HCT116 (cell line): Measurements from ENCODE around the gene CNN2.

Source experiments
- CBX3 ChIP-seq: IDR thresholded peaks from 2 replicates; pipeline ENCODE4 v1.6.1; 2012; ENCODE audit warnings: low read depth
- EZH2 ChIP-seq: fragments of 200-600 bp; sonication (generic); IDR thresholded peaks from 2 replicates; pipeline ENCODE4 v1.6.1; 2017; ENCODE audit warnings: antibody characterized with exemption, mixed run types
- POLR2A ChIP-seq: IDR thresholded peaks from 2 replicates; pipeline ENCODE4 v1.7.0; 2011; ENCODE audit warnings: borderline replicate concordance; ENCODE audit not compliant: insufficient read depth, insufficient read length; ENCODE audit errors: extremely low read depth
- POLR2AphosphoS5 ChIP-seq: IDR thresholded peaks from 2 replicates; pipeline ENCODE4 v1.6.1; 2011; ENCODE audit warnings: mild to moderate bottlenecking, low read depth, low read length, moderate library complexity
- SP1 ChIP-seq: IDR thresholded peaks from 2 replicates; pipeline ENCODE4 v1.6.1; 2012; ENCODE audit warnings: low read depth
- ZNF274 ChIP-seq: fragments of 200-500 bp; sonication (Bioruptor generic); IDR thresholded peaks from 2 replicates; pipeline ENCODE4 v1.6.1; 2014; ENCODE audit warnings: mild to moderate bottlenecking, low read depth, low read length, inconsistent platforms
- TF ChIP-seq, protein P1 (sequence below), 3 experiments: fragments of 200-600 bp in 1 of 3; sonication (generic) in 1 of 3; IDR thresholded peaks in 2 of 3; conservative IDR thresholded peaks in 1 of 3; 2 replicates each; pipeline ENCODE4 v1.5.1; 2012 to 2017; ENCODE audit warnings: low read depth in 2 of 3, low read length in 2 of 3, antibody characterized with exemption in 1 of 3, borderline replicate concordance in 1 of 3, control low read depth in 1 of 3, mild to moderate bottlenecking in 1 of 3, mixed read lengths in 1 of 3, mixed run types in 1 of 3, moderate library complexity in 1 of 3; ENCODE audit not compliant: insufficient read depth in 1 of 3

DNA sequence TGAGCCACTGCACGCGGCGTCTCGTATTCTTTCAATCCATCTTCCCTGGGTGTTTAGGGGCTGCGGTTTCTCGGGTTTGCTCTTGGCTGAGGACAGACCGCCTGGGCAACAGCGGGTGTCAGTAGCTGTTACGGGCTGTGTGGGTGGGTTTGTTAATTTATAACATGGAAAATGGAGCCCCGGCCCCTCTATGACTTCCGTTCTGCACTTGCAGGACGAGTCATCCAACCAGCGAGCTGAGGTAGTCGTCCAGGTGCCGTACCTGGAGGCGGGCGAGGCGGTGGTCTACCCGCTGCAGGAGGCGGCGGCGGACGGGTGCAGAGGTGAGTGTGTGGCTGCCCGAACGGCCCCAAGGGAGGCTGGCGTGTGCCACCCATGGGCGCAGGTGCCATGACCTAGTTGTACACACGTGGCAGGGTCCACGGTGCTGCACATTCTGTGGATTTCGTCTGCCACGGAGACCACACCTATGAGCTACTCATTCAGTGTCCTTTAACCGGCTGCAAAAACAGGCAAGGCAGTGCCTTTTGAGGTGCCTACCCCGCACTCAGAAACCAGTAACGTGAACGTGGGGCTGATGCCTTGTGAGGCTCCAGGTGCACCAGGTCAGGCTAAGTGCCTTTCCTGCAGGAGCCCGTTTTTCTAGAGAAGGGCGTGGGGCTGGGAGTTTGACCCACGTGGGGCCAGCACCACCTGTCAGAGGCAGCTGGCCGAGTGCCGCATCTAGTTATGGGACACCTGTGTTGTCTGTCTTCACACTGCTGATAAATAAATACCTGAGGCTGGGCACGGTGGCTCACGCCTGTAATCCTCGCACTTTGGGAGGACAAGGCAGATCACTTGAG is 57.8 kb downstream of the CNN2 start:
- TF ChIP-seq ZNF274 = no peak
- TF ChIP-seq, protein P1, sequence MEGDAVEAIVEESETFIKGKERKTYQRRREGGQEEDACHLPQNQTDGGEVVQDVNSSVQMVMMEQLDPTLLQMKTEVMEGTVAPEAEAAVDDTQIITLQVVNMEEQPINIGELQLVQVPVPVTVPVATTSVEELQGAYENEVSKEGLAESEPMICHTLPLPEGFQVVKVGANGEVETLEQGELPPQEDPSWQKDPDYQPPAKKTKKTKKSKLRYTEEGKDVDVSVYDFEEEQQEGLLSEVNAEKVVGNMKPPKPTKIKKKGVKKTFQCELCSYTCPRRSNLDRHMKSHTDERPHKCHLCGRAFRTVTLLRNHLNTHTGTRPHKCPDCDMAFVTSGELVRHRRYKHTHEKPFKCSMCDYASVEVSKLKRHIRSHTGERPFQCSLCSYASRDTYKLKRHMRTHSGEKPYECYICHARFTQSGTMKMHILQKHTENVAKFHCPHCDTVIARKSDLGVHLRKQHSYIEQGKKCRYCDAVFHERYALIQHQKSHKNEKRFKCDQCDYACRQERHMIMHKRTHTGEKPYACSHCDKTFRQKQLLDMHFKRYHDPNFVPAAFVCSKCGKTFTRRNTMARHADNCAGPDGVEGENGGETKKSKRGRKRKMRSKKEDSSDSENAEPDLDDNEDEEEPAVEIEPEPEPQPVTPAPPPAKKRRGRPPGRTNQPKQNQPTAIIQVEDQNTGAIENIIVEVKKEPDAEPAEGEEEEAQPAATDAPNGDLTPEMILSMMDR (IDR thresholded peaks at IDR 0.05 in 2 of 3, conservative IDR thresholded peaks at IDR 0.05 in 1 of 3; ENCODE audit: borderline replicate concordance in 1 of 3, insufficient read depth in 1 of 3, low read depth in 2 of 3, low read length in 2 of 3) = no peak
- no peak for TF ChIP-seq EZH2
- TF ChIP-seq POLR2AphosphoS5 = no peak
- TF ChIP-seq POLR2A = no peak
- TF ChIP-seq CBX3 = no peak
- TF ChIP-seq SP1 = no peak
